GM18858 (cell line): ENCODE measurements around the gene HABP2.

Source experiments
- ATAC-seq: cut with Tn5 transposase; IDR thresholded peaks from one replicate; pipeline ENCODE4 v1.9.1; 2021; ENCODE audit not compliant: unreplicated experiment

The HABP2 gene

GRCh38 chr10:113627836-113628235, 75.0 kb downstream of the HABP2 start:
- no peak for ATAC-seq

- ATAC-seq, result no peak
These were observed 75.8 kb downstream of the HABP2 start for GRCh38 chr10:113628607-113629153.

- ATAC-seq, result no peak
These were observed 78.2 kb downstream of the HABP2 start for GRCh38 chr10:113630929-113631533.

- no peak for ATAC-seq
These were observed 79.0 kb downstream of the HABP2 start for GRCh38 chr10:113631684-113632367.
